Measurements from ENCODE around the gene SH3GL2.

- TF ChIP-seq POLR2A (IDR thresholded peaks at IDR 0.05) (no peak), CTCF (IDR thresholded peaks at IDR 0.05) (no peak)
Measured at GRCh38 chr9:17588395-17588794, 9.5 kb downstream of the SH3GL2 start.

All from thyroid gland (tissue), 4 donors.